Fibroblast of lung (primary cell): ENCODE measurements around the gene SLC66A2. TPM values are rescaled to one million over a fixed set of nuclear protein-coding genes. Genes with fewer than 3 reads are reported as not detected.

Source experiments
- DNase-seq, 2 donors: peaks; one replicate each; pipeline versions ENCODE4 v3.0.0 to v3.0.0-alpha.2; 2010; ENCODE audit warnings: low read depth in 2 of 2
- H2AFZ ChIP-seq: 2 replicates; pipeline ENCODE4 v1.5.1; 2012; ENCODE audit warnings: low read length, control low read depth, inconsistent platforms
- H3K27ac ChIP-seq: 2 replicates; pipeline ENCODE4 v1.5.1; 2011; ENCODE audit warnings: low read length, control low read depth; ENCODE audit not compliant: insufficient read depth
- H3K27me3 ChIP-seq: 2 replicates; pipeline ENCODE4 v1.5.1; 2011; ENCODE audit warnings: mild to moderate bottlenecking, low read length; ENCODE audit not compliant: control insufficient read depth, insufficient read depth
- H3K36me3 ChIP-seq: 2 replicates; pipeline ENCODE4 v1.5.1; 2011; ENCODE audit warnings: low read length; ENCODE audit not compliant: control insufficient read depth, insufficient read depth
- H3K4me1 ChIP-seq: 2 replicates; pipeline ENCODE4 v1.5.1; 2011; ENCODE audit warnings: low read length; ENCODE audit not compliant: control insufficient read depth, insufficient read depth; ENCODE audit errors: extremely low read depth
- H3K4me2 ChIP-seq: 2 replicates; pipeline ENCODE4 v1.5.1; 2011; ENCODE audit warnings: low read length, control low read depth; ENCODE audit not compliant: insufficient read depth; ENCODE audit errors: extremely low read depth
- H3K4me3 ChIP-seq, 4 experiments: fragments of 200-600 bp in 1 of 4; sonication (generic) in 1 of 4; replicated peaks in 1 of 4; 2 replicates each; pipeline ENCODE4 v1.5.1; 2011 to 2016; ENCODE audit warnings: low read length in 4 of 4, low read depth in 3 of 4, mild to moderate bottlenecking in 3 of 4, control low read depth in 2 of 4, inconsistent platforms in 1 of 4, mixed read lengths in 1 of 4; ENCODE audit not compliant: insufficient read depth in 1 of 4; ENCODE audit errors: control extremely low read depth in 1 of 4
- H3K79me2 ChIP-seq: 2 replicates; pipeline ENCODE4 v1.5.1; 2012; ENCODE audit warnings: mild to moderate bottlenecking, low read length, inconsistent platforms; ENCODE audit not compliant: control insufficient read depth, insufficient read depth
- H3K9ac ChIP-seq: 2 replicates; pipeline ENCODE4 v1.5.1; 2011; ENCODE audit warnings: mild to moderate bottlenecking, low read length, control low read depth; ENCODE audit not compliant: insufficient read depth
- H3K9me3 ChIP-seq: 2 replicates; pipeline ENCODE4 v1.5.1; 2012; ENCODE audit warnings: low read depth, low read length; ENCODE audit not compliant: control insufficient read depth, insufficient read depth
- H4K20me1 ChIP-seq: 2 replicates; pipeline ENCODE4 v1.5.1; 2011; ENCODE audit warnings: low read length; ENCODE audit not compliant: control insufficient read depth, insufficient read depth; ENCODE audit errors: extremely low read depth
- CTCF ChIP-seq, 2 donors: IDR thresholded peaks in 1 of 2; conservative IDR thresholded peaks in 1 of 2; 1 replicate in 1 of 2; 2 replicates in 1 of 2; pipeline ENCODE4 v1.5.1; 2011 to 2012; ENCODE audit warnings: low read length in 2 of 2, control low read depth in 1 of 2, inconsistent platforms in 1 of 2, low read depth in 1 of 2, mild to moderate bottlenecking in 1 of 2
- EZH2 ChIP-seq: IDR thresholded peaks from 2 replicates; pipeline ENCODE4 v1.5.1; 2012; ENCODE audit warnings: low read length, control low read depth, mild to moderate bottlenecking; ENCODE audit errors: missing control alignments
- polyA plus RNA-seq, 2 donors: library from polyadenylated mRNA; depleted of rRNA in 1 of 2; stranded (reverse) in 1 of 2; unstranded in 1 of 2; fragments of >200 nt; gene quantifications; 2 replicates each; pipeline ENCODE4 v1.2.1, GENCODE V29; 2011 to 2012; ENCODE audit warnings: missing spikeins in 1 of 2
- total RNA-seq: library from RNA; depleted of rRNA; stranded (reverse); fragments of >200 nt; gene quantifications from 2 replicates; pipeline ENCODE4 v1.2.1, GENCODE V29; 2014

SLC66A2 gene
- total and polyA plus RNA-seq, 2 donors (not counting 1 experiment from before 2014, with no cell fraction given) = 13.2 to 46.1 TPM

GRCh38 chr18:79953971-79954651 lies 2.7 kb upstream of the SLC66A2 start:
- Histone ChIP-seq H2AFZ (no peak overlapping the region), H3K79me2 (peaks cover 15% of the 10 kb centered on the region), H3K4me3 (no peak overlapping the region), H3K9ac (no peak overlapping the region), H3K27ac (no peak overlapping the region), H3K4me2 (no peak overlapping the region), H3K9me3 (no peaks in the 10 kb centered on the region), H3K36me3 (peaks cover under 1% of the 10 kb centered on the region), H3K27me3 (no peaks in the 10 kb centered on the region), H3K4me1 (peaks cover 5% of the 10 kb centered on the region), H4K20me1 (no peaks in the 10 kb centered on the region)
- no peak for DNase-seq
- no peak for TF ChIP-seq EZH2
- no peak for TF ChIP-seq CTCF (conservative IDR thresholded peaks at IDR 0.05 in 1 of 2, IDR thresholded peaks at IDR 0.05 in 1 of 2; ENCODE audit: low read depth in 1 of 2, low read length in 2 of 2)

DNA sequence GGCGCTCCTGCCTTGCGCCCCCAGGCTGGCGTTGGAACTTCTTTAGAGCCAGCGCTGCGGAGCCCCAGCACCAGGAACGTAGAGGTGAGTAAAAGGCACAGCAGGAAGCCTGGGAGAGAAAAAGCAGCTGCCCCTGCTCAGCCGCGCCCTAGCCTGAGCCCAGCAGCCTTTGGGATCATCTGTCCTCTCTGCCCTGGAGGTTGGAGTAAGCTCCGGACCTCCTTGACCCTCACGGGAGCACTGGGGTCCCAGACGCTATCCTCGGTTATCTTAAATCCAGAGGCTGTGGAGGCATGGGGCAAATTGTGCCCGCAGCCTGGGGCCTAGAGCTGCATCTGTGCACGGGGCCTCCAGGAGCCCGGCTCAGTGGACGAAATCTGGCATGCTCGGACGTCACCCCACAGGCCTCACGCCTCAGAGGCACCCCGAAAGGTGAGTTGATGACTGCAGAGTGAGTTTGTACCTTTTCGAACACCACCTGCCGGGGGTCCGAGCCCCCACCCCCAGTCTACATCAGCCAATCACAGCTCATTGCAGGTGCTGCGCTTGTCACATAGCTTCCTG lies 1.6 kb upstream of the SLC66A2 start:
- DNase-seq = no peak
- Histone ChIP-seq H3K4me3 (peak overlapping the region in 1 of 4 experiments; percentile 78), H3K36me3 (peaks cover 3% of the 10 kb centered on the region), H3K9me3 (no peaks in the 10 kb centered on the region), H2AFZ (no peak overlapping the region), H3K27ac (no peak overlapping the region), H3K27me3 (no peaks in the 10 kb centered on the region), H3K9ac (no peak overlapping the region), H3K4me1 (peaks cover 5% of the 10 kb centered on the region), H3K4me2 (no peak overlapping the region), H4K20me1 (no peaks in the 10 kb centered on the region), H3K79me2 (peaks cover 25% of the 10 kb centered on the region)
- TF ChIP-seq CTCF (conservative IDR thresholded peaks at IDR 0.05 in 1 of 2, IDR thresholded peaks at IDR 0.05 in 1 of 2; ENCODE audit: low read depth in 1 of 2, low read length in 2 of 2) (no peak), EZH2 (no peak)

DNA sequence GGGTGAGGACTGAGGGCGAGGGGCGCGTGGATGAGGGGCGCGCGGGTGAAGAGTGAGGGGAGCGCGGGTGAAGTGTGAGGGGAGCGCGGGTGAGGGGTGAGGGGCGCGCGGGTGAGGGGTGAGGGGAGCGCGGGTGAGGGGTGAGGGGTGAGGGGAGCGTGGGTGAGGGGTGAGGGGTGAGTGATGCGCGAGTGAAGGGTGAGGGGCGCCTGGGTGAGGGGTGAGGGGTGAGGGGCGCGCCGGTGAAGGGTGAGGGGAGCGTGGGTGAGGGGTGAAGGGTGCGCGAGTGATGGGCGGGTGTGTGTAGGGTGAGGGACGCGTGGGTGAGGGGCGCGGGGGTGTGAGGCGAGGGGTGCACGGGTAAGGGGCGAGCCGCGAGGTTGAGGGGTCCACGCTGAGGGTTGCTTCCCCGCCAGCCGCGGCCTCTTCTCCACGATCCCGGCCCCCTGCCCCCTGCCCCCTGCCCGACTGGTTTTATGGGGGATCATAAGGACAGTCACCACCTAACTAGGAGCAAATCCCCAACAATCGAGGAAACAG lies 1.1 kb upstream of the SLC66A2 start:
- H3K4me2 ChIP-seq = peak overlapping the region; percentile 87
- TF ChIP-seq EZH2 = no peak
- no peak for TF ChIP-seq CTCF (conservative IDR thresholded peaks at IDR 0.05 in 1 of 2, IDR thresholded peaks at IDR 0.05 in 1 of 2; ENCODE audit: low read depth in 1 of 2, low read length in 2 of 2)
- H4K20me1 ChIP-seq = no peaks in the 10 kb centered on the region
- H3K27ac ChIP-seq = peak overlapping the region; percentile 81
- H3K79me2 ChIP-seq = peaks cover 30% of the 10 kb centered on the region
- peaks cover 5% of the 10 kb centered on the region for H3K4me1 ChIP-seq
- peak overlapping the region in 3 of 4 experiments; percentile 65 to 89 (median 78) for H3K4me3 ChIP-seq
- DNase-seq = no peak
- peak overlapping the region; percentile 85 for H3K9ac ChIP-seq
- no peak overlapping the region for H2AFZ ChIP-seq
- H3K27me3 ChIP-seq = no peaks in the 10 kb centered on the region
- H3K36me3 ChIP-seq = peaks cover 3% of the 10 kb centered on the region
- no peaks in the 10 kb centered on the region for H3K9me3 ChIP-seq
